Measurements from ENCODE around the gene MANBA.
"Not testable (repeated sequence)": the region's sequence is repeated elsewhere in the genome, so short reads cannot be mapped to it uniquely, and the experiment has no call there.

The MANBA gene

DNA sequence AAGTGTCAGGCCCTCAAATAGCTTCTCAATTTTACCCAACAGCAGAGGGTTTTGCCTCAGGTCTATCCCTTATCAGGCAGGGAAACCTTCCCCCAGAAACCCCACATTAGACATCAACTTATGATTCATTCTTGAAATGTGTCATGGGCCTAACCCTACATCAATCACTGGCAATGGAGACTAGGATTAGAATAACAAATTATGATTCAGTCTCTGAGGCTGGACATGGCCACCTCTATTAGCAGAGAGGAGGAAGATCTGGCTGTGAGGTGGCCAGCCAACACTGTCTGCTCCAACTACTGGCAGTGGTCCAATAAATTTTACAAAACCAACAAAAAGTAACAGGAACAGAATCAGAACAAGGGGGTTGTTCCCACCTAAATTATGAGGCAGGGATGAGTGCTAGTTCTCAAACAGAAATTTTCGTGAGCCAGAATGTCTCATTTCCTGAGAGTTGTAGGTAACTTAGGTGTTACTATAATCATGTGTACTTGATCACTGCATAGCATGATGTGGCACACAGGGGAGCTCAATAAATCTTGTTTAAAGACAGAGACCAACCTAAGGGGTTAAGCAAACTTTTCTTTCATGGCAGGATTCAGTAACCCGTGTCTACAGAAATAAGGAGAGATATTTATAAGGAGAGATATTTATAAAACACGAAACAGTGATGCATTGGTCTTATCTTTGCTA, 132.8 kb downstream of the MANBA start:
- DNase-seq (ENCODE audit: low read depth in 2 of 2), result peak; percentile 17 to 64

DNA sequence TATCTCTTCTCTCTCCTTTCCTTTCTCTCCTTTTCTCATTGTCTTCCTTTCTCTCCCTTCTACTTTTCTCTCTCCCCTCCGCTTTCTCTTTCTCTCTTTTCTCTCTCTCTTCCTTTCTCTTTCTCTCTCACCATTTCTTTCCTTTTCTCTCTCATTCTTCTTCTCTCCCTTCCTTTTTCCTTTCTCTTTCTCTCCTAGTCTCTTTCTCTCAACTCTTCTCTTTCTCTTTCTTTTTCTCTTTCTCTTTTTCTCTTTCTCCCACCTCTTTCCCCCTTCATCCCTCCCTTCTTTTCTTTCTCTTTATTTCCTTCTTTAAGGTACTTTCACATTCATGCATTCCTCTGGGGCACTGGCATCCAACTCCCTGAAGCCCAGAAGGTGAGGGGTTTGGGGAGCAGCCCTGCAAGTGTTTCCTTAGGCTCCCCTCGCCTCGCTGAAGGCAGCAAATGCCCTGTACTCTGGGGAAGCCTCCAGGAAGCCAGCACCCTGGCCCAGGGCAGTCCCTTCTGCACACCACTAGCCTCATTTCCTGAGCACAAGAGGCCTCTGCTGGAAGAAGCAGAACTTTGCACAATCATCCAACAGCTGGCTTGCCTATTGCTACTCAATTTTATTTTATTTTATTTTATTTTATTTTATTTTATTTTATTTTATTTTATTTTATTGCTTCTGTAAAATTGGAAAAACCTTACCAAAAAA, 135.4 kb downstream of the MANBA start:
- TF ChIP-seq, protein P1, sequence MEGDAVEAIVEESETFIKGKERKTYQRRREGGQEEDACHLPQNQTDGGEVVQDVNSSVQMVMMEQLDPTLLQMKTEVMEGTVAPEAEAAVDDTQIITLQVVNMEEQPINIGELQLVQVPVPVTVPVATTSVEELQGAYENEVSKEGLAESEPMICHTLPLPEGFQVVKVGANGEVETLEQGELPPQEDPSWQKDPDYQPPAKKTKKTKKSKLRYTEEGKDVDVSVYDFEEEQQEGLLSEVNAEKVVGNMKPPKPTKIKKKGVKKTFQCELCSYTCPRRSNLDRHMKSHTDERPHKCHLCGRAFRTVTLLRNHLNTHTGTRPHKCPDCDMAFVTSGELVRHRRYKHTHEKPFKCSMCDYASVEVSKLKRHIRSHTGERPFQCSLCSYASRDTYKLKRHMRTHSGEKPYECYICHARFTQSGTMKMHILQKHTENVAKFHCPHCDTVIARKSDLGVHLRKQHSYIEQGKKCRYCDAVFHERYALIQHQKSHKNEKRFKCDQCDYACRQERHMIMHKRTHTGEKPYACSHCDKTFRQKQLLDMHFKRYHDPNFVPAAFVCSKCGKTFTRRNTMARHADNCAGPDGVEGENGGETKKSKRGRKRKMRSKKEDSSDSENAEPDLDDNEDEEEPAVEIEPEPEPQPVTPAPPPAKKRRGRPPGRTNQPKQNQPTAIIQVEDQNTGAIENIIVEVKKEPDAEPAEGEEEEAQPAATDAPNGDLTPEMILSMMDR (IDR thresholded peaks at IDR 0.05; ENCODE audit: low read depth, low read length), result peak; percentile 53
- H3K4me3 ChIP-seq (replicated peaks in 1 of 2; ENCODE audit: low read depth in 2 of 2, low read length in 2 of 2), result no peak overlapping the region

More for the DNA sequence above, 132.8 kb downstream of the MANBA start:
- H3K4me3 ChIP-seq (replicated peaks in 1 of 2; ENCODE audit: low read depth in 2 of 2, low read length in 2 of 2), result no peak overlapping the region
- TF ChIP-seq, protein P1 (IDR thresholded peaks at IDR 0.05; ENCODE audit: low read depth, low read length), result no peak

DNA sequence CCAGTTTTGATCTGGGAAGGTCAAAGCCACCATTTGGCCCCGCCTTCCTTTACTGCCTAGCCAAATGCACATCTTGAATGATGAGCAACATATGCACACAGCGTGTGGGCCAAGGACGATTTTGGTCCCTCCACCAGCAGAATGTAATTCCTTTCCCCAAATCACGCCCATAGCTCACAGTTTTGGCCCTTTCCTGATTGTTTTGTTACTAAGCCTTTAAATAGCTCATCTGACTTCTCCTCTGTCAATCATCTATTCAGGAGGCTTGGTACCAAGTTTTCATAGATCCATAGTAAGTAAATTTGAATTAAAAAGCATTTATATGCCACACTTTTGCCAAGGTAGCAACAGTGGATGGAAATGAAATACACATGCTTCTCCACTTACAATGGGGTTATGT, 136.3 kb downstream of the MANBA start:
- no peak overlapping the region for H3K4me3 ChIP-seq (replicated peaks in 1 of 2; ENCODE audit: low read depth in 2 of 2, low read length in 2 of 2)
- TF ChIP-seq, protein P1 (IDR thresholded peaks at IDR 0.05; ENCODE audit: low read depth, low read length), result no peak
- DNase-seq (ENCODE audit: low read depth in 2 of 2), result no peak

More for the DNA sequence above, 135.4 kb downstream of the MANBA start:
- peak; percentile 78 for DNase-seq (ENCODE audit: low read depth in 2 of 2)

DNA sequence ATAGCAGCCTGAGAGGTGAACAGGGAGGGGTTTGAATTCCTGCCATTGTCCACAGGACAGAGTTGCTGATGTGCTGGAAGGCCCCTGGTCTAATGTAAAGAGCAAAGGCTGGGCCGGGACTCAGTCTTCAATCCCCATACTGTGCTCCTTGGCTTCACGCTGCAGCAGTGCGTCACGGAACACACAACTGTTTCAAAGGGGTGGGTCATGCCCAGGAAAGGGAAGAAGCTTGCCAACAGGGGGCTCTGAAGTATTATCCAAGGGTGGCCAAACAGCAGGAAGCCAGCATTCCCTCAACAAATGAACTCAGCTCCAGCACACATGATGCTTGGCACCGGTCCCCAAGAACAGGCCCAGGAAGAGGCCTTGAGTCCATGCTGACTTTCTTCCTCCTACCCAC, 137.1 kb downstream of the MANBA start:
- H3K4me3 ChIP-seq (replicated peaks in 1 of 2; ENCODE audit: low read depth in 2 of 2, low read length in 2 of 2), result no peak overlapping the region
- TF ChIP-seq, protein P1 (IDR thresholded peaks at IDR 0.05; ENCODE audit: low read depth, low read length), result peak; percentile 16
- DNase-seq (ENCODE audit: low read depth in 2 of 2), result peak; percentile 56 to 75

DNA sequence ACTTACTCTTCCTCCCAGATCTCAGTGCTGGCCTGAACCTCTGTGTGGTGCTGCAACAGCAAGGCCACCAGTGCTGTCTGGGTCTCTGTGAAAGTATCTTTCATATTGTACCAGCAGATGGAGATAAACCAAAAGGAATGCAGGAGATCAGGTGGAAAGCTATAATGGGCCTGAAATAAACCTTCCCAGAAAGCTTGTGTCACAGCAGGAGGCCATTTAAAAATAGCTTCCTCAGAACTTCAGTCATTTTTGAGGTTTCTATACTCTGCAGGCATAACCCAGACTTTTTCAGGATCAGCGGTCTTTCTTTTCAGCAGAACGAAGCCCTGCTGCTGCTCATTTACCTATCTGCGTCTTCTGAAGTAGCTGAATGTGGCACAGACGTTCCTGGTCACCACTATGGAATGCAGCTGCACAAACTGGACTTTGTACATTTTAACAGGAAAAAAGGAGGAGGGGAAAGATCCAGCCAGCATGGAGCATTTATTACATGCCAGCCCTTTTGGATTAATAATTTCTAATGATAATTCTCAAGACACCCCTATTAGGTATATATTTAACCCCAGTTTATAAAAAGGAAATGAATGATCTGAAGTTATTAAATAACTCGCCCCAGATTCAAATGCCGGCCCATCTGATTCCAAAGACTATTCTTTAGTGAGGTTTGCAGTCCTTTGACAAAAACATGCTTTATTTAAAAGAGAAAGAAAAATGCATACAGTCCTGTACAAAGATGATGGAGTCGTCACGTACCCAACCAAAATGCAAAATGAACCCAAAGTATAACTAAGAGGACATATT, 139.9 kb downstream of the MANBA start:
- TF ChIP-seq, protein P1 (IDR thresholded peaks at IDR 0.05; ENCODE audit: low read depth, low read length), result peak; percentile 45
- DNase-seq (ENCODE audit: low read depth in 2 of 2), result peak; percentile 82 to 84
- H3K4me3 ChIP-seq (replicated peaks in 1 of 2; ENCODE audit: low read depth in 2 of 2, low read length in 2 of 2), result peak overlapping the region in 1 of 2 donors; percentile 8

DNA sequence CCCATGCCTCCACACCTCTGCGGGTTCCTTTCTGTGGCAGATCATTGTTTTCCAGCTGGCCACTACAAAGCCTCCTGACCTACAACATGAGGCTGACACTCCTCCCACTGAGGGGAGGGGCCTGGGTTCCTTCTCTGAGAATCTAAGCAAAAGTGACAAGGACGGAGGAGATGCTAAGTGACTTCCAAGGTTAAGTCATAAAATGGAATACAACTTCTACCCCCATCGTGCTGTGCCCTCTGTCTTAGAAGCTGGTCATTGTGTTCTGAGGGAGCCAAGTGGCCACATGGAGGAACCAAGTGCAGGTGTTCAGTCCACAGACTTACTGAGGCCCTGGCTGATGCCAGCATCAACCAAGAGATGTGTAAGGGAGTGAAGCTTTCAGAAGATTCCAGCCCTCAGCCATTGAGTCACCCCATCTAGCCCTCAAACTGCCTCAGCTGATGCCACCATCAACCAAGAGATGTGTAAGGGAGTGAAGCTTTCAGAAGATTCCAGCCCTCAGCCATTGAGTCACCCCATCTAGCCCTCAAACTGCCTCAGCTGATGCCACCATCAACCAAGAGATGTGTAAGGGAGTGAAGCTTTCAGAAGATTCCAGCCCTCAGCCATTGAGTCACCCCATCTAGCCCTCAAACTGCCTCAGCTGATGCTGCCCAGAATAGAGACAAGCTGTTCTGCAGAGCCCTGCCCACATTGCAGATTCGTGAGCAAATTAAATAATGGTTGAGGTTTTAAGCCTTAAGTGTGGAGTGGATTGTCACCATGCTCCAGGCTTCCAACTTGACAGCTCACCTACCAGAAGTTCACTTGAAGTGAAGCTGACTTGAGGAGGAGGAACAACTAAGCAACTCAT, 140.8 kb downstream of the MANBA start:
- H3K4me3 ChIP-seq (replicated peaks in 1 of 2; ENCODE audit: low read depth in 2 of 2, low read length in 2 of 2), result not testable (repeated sequence)
- peak in 1 of 2 donors; percentile 58 for DNase-seq (ENCODE audit: low read depth in 2 of 2)

DNA sequence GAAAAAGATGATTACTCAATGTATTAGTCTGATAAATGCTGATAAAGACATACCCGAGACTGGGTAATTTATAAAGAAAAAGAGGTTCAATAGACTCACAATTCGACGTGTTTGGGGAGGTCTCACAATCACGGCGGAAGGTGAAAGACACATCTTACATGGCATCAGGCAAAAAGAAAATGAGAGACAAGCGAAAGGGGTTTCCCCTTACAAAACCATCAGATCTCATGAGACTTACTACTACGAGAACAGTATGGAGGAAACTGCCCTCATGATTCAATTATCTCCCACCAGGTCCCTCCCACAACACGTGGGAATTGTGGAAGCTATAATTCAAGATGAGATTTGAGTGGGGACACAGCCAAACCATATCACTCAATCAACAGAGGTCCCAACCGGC, 141.7 kb downstream of the MANBA start:
- not testable (repeated sequence) for DNase-seq (ENCODE audit: low read depth in 2 of 2); H3K4me3 ChIP-seq (replicated peaks in 1 of 2; ENCODE audit: low read depth in 2 of 2, low read length in 2 of 2)

Measured in cardiac fibroblast (primary cell).